Naive thymus-derived CD4-positive, alpha-beta T cell (primary cell): Measurements from ENCODE around the gene SLC12A5. TPM values are rescaled to one million over a fixed set of nuclear protein-coding genes. Genes with fewer than 3 reads are reported as not detected.

Source experiments
- ATAC-seq: fragments of 150-1000 bp; cut with Tn5 transposase; 2 replicates; pipeline ENCODE4 v1.10.0; 2021; ENCODE audit warnings: mild to moderate bottlenecking, moderate library complexity
- CTCF ChIA-PET: fragments of 350-600 bp; sonication (Branson Sonifier 250); formaldehyde crosslinking; loops from one replicate; lab custom pipeline; 2021; ENCODE audit warnings: antibody characterized with exemption; lab: Charles Lee
- POLR2A ChIA-PET: fragments of 350-600 bp; sonication (Branson Sonifier 250); formaldehyde crosslinking; loops from one replicate; lab custom pipeline; 2021; ENCODE audit warnings: antibody characterized with exemption, inconsistent platforms; lab: Charles Lee
- DNase-seq, 9 donors: peaks; one replicate each; pipeline versions ENCODE4 v3.0.0 to v3.0.0-alpha.2; 2020 to 2022; ENCODE audit warnings: mixed read lengths in 1 of 9
- H3K27ac ChIP-seq: one replicate; pipeline ENCODE4 v1.7.0; 2013; ENCODE audit warnings: mild to moderate bottlenecking, low read depth, low read length, moderate library complexity
- H3K27me3 ChIP-seq, 2 donors: one replicate each; pipeline ENCODE4 v1.7.0; 2013; ENCODE audit warnings: low read length in 2 of 2, mild to moderate bottlenecking in 2 of 2, moderate library complexity in 2 of 2; ENCODE audit not compliant: control insufficient read depth in 2 of 2, insufficient read depth in 2 of 2
- H3K36me3 ChIP-seq, 3 experiments: 1 replicate in 2 of 3; 2 replicates in 1 of 3; pipeline ENCODE4 v1.7.0; 2013; ENCODE audit warnings: low read length in 3 of 3, mild to moderate bottlenecking in 3 of 3, moderate library complexity in 1 of 3; ENCODE audit not compliant: insufficient read depth in 3 of 3, control insufficient read depth in 2 of 3
- H3K4me1 ChIP-seq, 2 donors: one replicate each; pipeline ENCODE4 v1.7.0; 2013; ENCODE audit warnings: low read length in 2 of 2, mild to moderate bottlenecking in 2 of 2, moderate library complexity in 1 of 2; ENCODE audit not compliant: control insufficient read depth in 2 of 2, insufficient read depth in 2 of 2
- H3K4me3 ChIP-seq: 2 replicates; pipeline ENCODE4 v1.7.0; 2013; ENCODE audit warnings: mild to moderate bottlenecking, low read length
- H3K9me3 ChIP-seq, 3 experiments: 1 replicate in 2 of 3; 2 replicates in 1 of 3; pipeline ENCODE4 v1.7.0; 2013; ENCODE audit warnings: low read length in 3 of 3; ENCODE audit not compliant: control insufficient read depth in 2 of 3
- H3K27ac Mint-ChIP-seq, 9 donors: one replicate each; pipeline ENCODE4 v1.8.0; 2020 to 2022; ENCODE audit warnings: mixed read lengths in 9 of 9, mild to moderate bottlenecking in 8 of 9, moderate library complexity in 5 of 9, inconsistent platforms in 2 of 9
- H3K27me3 Mint-ChIP-seq, 5 donors: one replicate each; pipeline ENCODE4 v1.8.0; 2021 to 2022; ENCODE audit warnings: mixed read lengths in 5 of 5, mild to moderate bottlenecking in 1 of 5
- H3K36me3 Mint-ChIP-seq, 5 donors: one replicate each; pipeline ENCODE4 v1.8.0; 2020 to 2022; ENCODE audit warnings: mixed read lengths in 5 of 5, mild to moderate bottlenecking in 3 of 5, inconsistent platforms in 1 of 5
- H3K4me1 Mint-ChIP-seq, 7 donors: one replicate each; pipeline ENCODE4 v1.8.0; 2020 to 2022; ENCODE audit warnings: mixed read lengths in 7 of 7, mild to moderate bottlenecking in 3 of 7, inconsistent platforms in 1 of 7
- H3K4me3 Mint-ChIP-seq, 10 donors: one replicate each; pipeline ENCODE4 v1.8.0; 2020 to 2022; ENCODE audit warnings: mild to moderate bottlenecking in 10 of 10, mixed read lengths in 10 of 10, moderate library complexity in 6 of 10, inconsistent platforms in 2 of 10
- H3K9me3 Mint-ChIP-seq, 11 donors: one replicate each; pipeline ENCODE4 v1.8.0; 2020 to 2022; ENCODE audit warnings: mixed read lengths in 11 of 11, mild to moderate bottlenecking in 4 of 11, inconsistent platforms in 1 of 11, moderate library complexity in 1 of 11
- intact Hi-C, 2 donors: fragments of 100-400 bp; cut with micrococcal nuclease; formaldehyde crosslinking; loops; one replicate each; pipeline ENCODE4 v1.15.1; 2023
- polyA plus RNA-seq, 2 donors: library from polyadenylated mRNA; unstranded; fragments of 300-500 nt; fragmentation: Illumina TruSeq; gene quantifications; one replicate each; pipeline ENCODE4 v1.2.3, GENCODE V29; 2021
- total RNA-seq, 6 experiments: library from RNA in 5 of 6; stranded (reverse) in 5 of 6; gene quantifications; 1 replicate in 5 of 6; 2 replicates in 1 of 6; pipeline ENCODE4 v1.2.3 and lab custom pipeline; 2021 to 2026

Gene SLC12A5
- total and polyA plus RNA-seq, 7 experiments from 2014 or later: not detected

- Mint-ChIP-seq H3K4me3 (peak overlapping the region in 1 of 10 donors; percentile 24), H3K4me1 (peaks cover 45 to 56% (median 47%) of the 10 kb centered on the region in 7 donors), H3K9me3 (peaks cover 0 to 2% (median 0%) of the 10 kb centered on the region in 11 donors), H3K27me3 (peaks cover 11 to 23% (median 19%) of the 10 kb centered on the region in 5 donors), H3K36me3 (peaks cover 45 to 84% (median 73%) of the 10 kb centered on the region in 5 donors), H3K27ac (peak overlapping the region in 1 of 9 donors; percentile 77)
- no peak overlapping the region for H3K4me3 ChIP-seq
- peaks cover 37 to 77% (median 45%) of the 10 kb centered on the region in 3 experiments for H3K36me3 ChIP-seq
- H3K4me1 ChIP-seq: peaks cover 24 to 25% of the 10 kb centered on the region in 2 donors
- no peaks in the 10 kb centered on the region for H3K9me3 ChIP-seq
- POLR2A ChIA-PET: no interaction called here
- no peak for ATAC-seq
- no peak for DNase-seq
- CTCF ChIA-PET: no interaction called here
- H3K27me3 ChIP-seq: no peaks in the 10 kb centered on the region
- no peak overlapping the region for H3K27ac ChIP-seq
- intact Hi-C loops: no loop called here
Observed at GRCh38 chr20:46063151-46063550, 34.1 kb downstream of the SLC12A5 start.

GRCh38 chr20:46063652-46064054 lies 34.6 kb downstream of the SLC12A5 start:
- Mint-ChIP-seq H3K4me1 (peaks cover 42 to 52% (median 44%) of the 10 kb centered on the region in 7 donors), H3K4me3 (peak overlapping the region in 1 of 10 donors; percentile 24), H3K27ac (peak overlapping the region in 1 of 9 donors; percentile 77), H3K27me3 (peaks cover 9 to 20% (median 14%) of the 10 kb centered on the region in 5 donors), H3K9me3 (peaks cover 0 to 2% (median 0%) of the 10 kb centered on the region in 11 donors), H3K36me3 (peaks cover 48 to 89% (median 78%) of the 10 kb centered on the region in 5 donors)
- intact Hi-C loops: no loop called here
- Histone ChIP-seq H3K27me3 (no peaks in the 10 kb centered on the region), H3K9me3 (no peaks in the 10 kb centered on the region), H3K27ac (no peak overlapping the region), H3K4me1 (peaks cover 24 to 25% of the 10 kb centered on the region in 2 donors), H3K4me3 (no peak overlapping the region), H3K36me3 (peaks cover 37 to 82% (median 50%) of the 10 kb centered on the region in 3 experiments)
- ATAC-seq: no peak
- ChIA-PET CTCF (no interaction called here), POLR2A (interaction anchor here (0.6 kb wide), 1 partner anchor 13 kb away, joined by 3 read pairs; no protein-coding TSS in a partner anchor)
- no peak for DNase-seq

GRCh38 chr20:46065006-46065405 lies 36.0 kb downstream of the SLC12A5 start:
- Histone ChIP-seq H3K4me3 (no peak overlapping the region), H3K4me1 (peaks cover 18 to 23% of the 10 kb centered on the region in 2 donors), H3K27ac (no peak overlapping the region), H3K9me3 (no peaks in the 10 kb centered on the region), H3K27me3 (no peaks in the 10 kb centered on the region), H3K36me3 (peaks cover 43 to 95% (median 54%) of the 10 kb centered on the region in 3 experiments)
- H3K9me3 Mint-ChIP-seq: peaks cover 0 to 2% (median 0%) of the 10 kb centered on the region in 11 donors
- ChIA-PET POLR2A (no interaction called here), CTCF (no interaction called here)
- ATAC-seq: no peak
- no peak overlapping the region for H3K27ac Mint-ChIP-seq
- H3K4me3 Mint-ChIP-seq: no peak overlapping the region
- peaks cover 0 to 8% (median 4%) of the 10 kb centered on the region in 5 donors for H3K27me3 Mint-ChIP-seq
- intact Hi-C loops: no loop called here
- no peak for DNase-seq
- H3K4me1 Mint-ChIP-seq: peaks cover 28 to 39% (median 33%) of the 10 kb centered on the region in 7 donors
- peaks cover 49 to 89% (median 78%) of the 10 kb centered on the region in 5 donors for H3K36me3 Mint-ChIP-seq

- H3K9me3 Mint-ChIP-seq: no peaks in the 10 kb centered on the region
- H3K27me3 ChIP-seq: no peaks in the 10 kb centered on the region
- peaks cover 43 to 95% (median 54%) of the 10 kb centered on the region in 3 experiments for H3K36me3 ChIP-seq
- intact Hi-C loops: no loop called here
- H3K4me3 Mint-ChIP-seq: no peak overlapping the region
- H3K27ac ChIP-seq: no peak overlapping the region
- H3K27ac Mint-ChIP-seq: no peak overlapping the region
- no peaks in the 10 kb centered on the region for H3K9me3 ChIP-seq
- POLR2A ChIA-PET: no interaction called here
- no peak for DNase-seq
- H3K4me1 ChIP-seq: peaks cover 12 to 16% of the 10 kb centered on the region in 2 donors
- peaks cover 0 to 1% (median under 1%) of the 10 kb centered on the region in 5 donors for H3K27me3 Mint-ChIP-seq
- peaks cover 42 to 82% (median 71%) of the 10 kb centered on the region in 5 donors for H3K36me3 Mint-ChIP-seq
- CTCF ChIA-PET: no interaction called here
- no peak for ATAC-seq
- no peak overlapping the region for H3K4me3 ChIP-seq
- H3K4me1 Mint-ChIP-seq: peaks cover 21 to 32% (median 27%) of the 10 kb centered on the region in 7 donors
Observed at GRCh38 chr20:46065691-46066090, 36.7 kb downstream of the SLC12A5 start.

GRCh38 chr20:46070215-46070900 lies 41.3 kb downstream of the SLC12A5 start:
- POLR2A ChIA-PET: no interaction called here

GRCh38 chr20:46071573-46071972 lies 42.6 kb downstream of the SLC12A5 start:
- ATAC-seq (no peak), DNase-seq (no peak)
- intact Hi-C loops: no loop called here
- Mint-ChIP-seq H3K27ac (no peak overlapping the region), H3K4me1 (peaks cover 5 to 9% (median 8%) of the 10 kb centered on the region in 7 donors), H3K9me3 (no peaks in the 10 kb centered on the region), H3K36me3 (peaks cover 11 to 40% (median 39%) of the 10 kb centered on the region in 5 donors), H3K4me3 (no peak overlapping the region), H3K27me3 (no peaks in the 10 kb centered on the region)
- Histone ChIP-seq H3K36me3 (peaks cover 10 to 64% (median 16%) of the 10 kb centered on the region in 3 experiments), H3K4me1 (no peaks in the 10 kb centered on the region), H3K27me3 (no peaks in the 10 kb centered on the region), H3K27ac (no peak overlapping the region), H3K9me3 (no peaks in the 10 kb centered on the region), H3K4me3 (no peak overlapping the region)
- POLR2A ChIA-PET: no interaction called here
- CTCF ChIA-PET: no interaction called here

More at GRCh38 chr20:46070215-46070900, 41.3 kb downstream of the SLC12A5 start:
- no peak for DNase-seq
- intact Hi-C loops: no loop called here
- H3K27ac ChIP-seq: no peak overlapping the region
- Mint-ChIP-seq H3K27ac (no peak overlapping the region), H3K4me1 (peaks cover under 1 to 9% (median 8%) of the 10 kb centered on the region in 7 donors), H3K4me3 (no peak overlapping the region), H3K27me3 (no peaks in the 10 kb centered on the region), H3K9me3 (no peaks in the 10 kb centered on the region), H3K36me3 (peaks cover 15 to 46% (median 45%) of the 10 kb centered on the region in 5 donors)
- no peaks in the 10 kb centered on the region for H3K27me3 ChIP-seq
- peaks cover 16 to 70% (median 27%) of the 10 kb centered on the region in 3 experiments for H3K36me3 ChIP-seq
- CTCF ChIA-PET: no interaction called here
- no peaks in the 10 kb centered on the region for H3K9me3 ChIP-seq
- no peak for ATAC-seq
- H3K4me1 ChIP-seq: no peaks in the 10 kb centered on the region
- no peak overlapping the region for H3K4me3 ChIP-seq
